ENCODE measurements around the gene FRMD7.

The FRMD7 gene

GRCh38 chrX:132040066-132040465, 87.8 kb downstream of the FRMD7 start:
- in situ Hi-C loops (cut with MboI; ENCODE audit: low sequenced_read_pairs): no loop called here

- in situ Hi-C loops (cut with MboI; ENCODE audit: low sequenced_read_pairs): no loop called here
Observed at GRCh38 chrX:132037479-132037993, 90.3 kb downstream of the FRMD7 start.

- in situ Hi-C loops (cut with MboI; ENCODE audit: low sequenced_read_pairs): no loop called here
Observed at GRCh38 chrX:132034648-132035047, 93.2 kb downstream of the FRMD7 start.

- in situ Hi-C loops (cut with MboI; ENCODE audit: low sequenced_read_pairs): no loop called here
Observed at GRCh38 chrX:132033166-132033565, 94.7 kb downstream of the FRMD7 start.

DNA sequence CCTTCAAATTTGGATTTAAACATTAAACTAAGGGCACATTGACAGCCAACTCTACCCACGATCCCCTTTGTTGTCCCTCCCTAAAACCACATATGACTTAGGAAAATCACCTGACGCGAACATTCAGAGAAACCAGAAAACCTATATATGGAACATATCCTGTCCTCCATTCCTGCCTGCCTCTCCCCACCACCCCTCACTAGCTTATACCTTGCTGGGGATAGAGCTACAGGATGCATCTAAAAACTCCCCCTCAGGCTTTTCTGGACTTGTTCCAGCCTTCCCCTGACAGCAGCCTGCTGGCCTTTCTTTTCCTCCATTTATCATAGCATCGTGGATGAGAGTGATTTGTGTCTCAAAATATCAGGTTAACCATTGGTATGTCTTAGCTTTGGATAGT, 96.0 kb downstream of the FRMD7 start:
- in situ Hi-C loops (cut with MboI; ENCODE audit: low sequenced_read_pairs): no loop called here

DNA sequence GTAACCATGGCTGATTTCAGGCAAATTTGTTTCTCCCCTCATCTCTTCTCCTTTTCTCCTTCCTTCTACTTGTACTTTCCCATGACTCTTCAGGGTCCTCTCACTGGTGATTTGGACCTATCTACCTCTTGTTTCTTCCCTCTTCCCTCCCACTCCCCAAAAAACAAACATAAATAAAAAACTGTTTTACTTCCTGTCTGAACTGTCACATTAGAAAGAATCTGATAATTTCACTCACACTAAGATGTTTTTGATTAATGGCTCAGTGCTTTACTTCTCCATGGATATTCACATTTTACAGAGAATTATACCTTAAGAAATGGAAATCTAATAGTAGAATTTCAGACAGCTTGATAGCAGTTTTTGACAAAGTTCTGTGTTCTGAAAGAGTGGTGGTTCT, 97.6 kb downstream of the FRMD7 start:
- in situ Hi-C loops (cut with MboI; ENCODE audit: low sequenced_read_pairs): no loop called here
